Ascending aorta (tissue), 2 donors: ENCODE measurements around the gene PAPPA. TPM values are rescaled to one million over a fixed set of nuclear protein-coding genes. Genes with fewer than 3 reads are reported as not detected.

ENCODE experiments used
- DNase-seq, 2 donors: peaks; one replicate each; pipeline ENCODE4 v3.0.0-alpha.2; 2019; ENCODE audit warnings: low spot score in 2 of 2
- H3K27ac ChIP-seq, 2 donors: fragments of 200-600 bp; sonication (generic); one replicate each; pipeline ENCODE4 v1.5.1; 2016 to 2017; ENCODE audit warnings: mild to moderate bottlenecking in 1 of 2
- H3K27me3 ChIP-seq: fragments of 200-600 bp; sonication (generic); one replicate; pipeline ENCODE4 v1.5.1; 2017
- H3K36me3 ChIP-seq, 2 donors: fragments of 200-600 bp; sonication (generic); one replicate each; pipeline ENCODE4 v1.5.1; 2016
- H3K4me1 ChIP-seq, 2 donors: fragments of 200-600 bp; sonication (generic); one replicate each; pipeline ENCODE4 v1.5.1; 2016 to 2017; ENCODE audit warnings: mild to moderate bottlenecking in 1 of 2
- H3K4me3 ChIP-seq, 2 donors: fragments of 200-600 bp; sonication (generic); one replicate each; pipeline ENCODE4 v1.5.1; 2016 to 2017; ENCODE audit warnings: mild to moderate bottlenecking in 1 of 2
- H3K9me3 ChIP-seq, 2 donors: fragments of 200-600 bp; sonication (generic); one replicate each; pipeline ENCODE4 v1.5.1; 2016
- CTCF ChIP-seq, 3 experiments: fragments of 200-600 bp in 2 of 3; fragments of 450-650 bp in 1 of 3; sonication (generic) in 2 of 3; IDR thresholded peaks; one replicate each; pipeline ENCODE4 v1.5.1; 2016 to 2019; ENCODE audit warnings: antibody characterized with exemption in 3 of 3, mild to moderate bottlenecking in 1 of 3, moderate library complexity in 1 of 3
- intact Hi-C: fragments of 100-400 bp; cut with DNase I; formaldehyde crosslinking; loops from one replicate; pipeline ENCODE4 v1.15.1; 2023
- total RNA-seq: library from RNA; depleted of rRNA; stranded (reverse); fragments of >200 nt; gene quantifications from one replicate; pipeline ENCODE4 v1.1.0, GENCODE V29; 2016

Gene PAPPA
- total RNA-seq, 1 donor from 2014 or later: 6.0 TPM

- DNase-seq: no peak
- no peaks in the 10 kb centered on the region for H3K9me3 ChIP-seq
- peaks cover 0 to 12% of the 10 kb centered on the region in 2 donors for H3K36me3 ChIP-seq
- no peak overlapping the region for H3K4me3 ChIP-seq
- H3K4me1 ChIP-seq: no peaks in the 10 kb centered on the region
- no peak for TF ChIP-seq CTCF (IDR thresholded peaks at IDR 0.05)
- H3K27me3 ChIP-seq: no peaks in the 10 kb centered on the region
- intact Hi-C loops: no loop called here
- no peak overlapping the region for H3K27ac ChIP-seq
Observed at GRCh38 chr9:116383936-116384335, 230.3 kb downstream of the PAPPA start.

GRCh38 chr9:116387934-116388698 lies 234.5 kb downstream of the PAPPA start:
- no peak for TF ChIP-seq CTCF (IDR thresholded peaks at IDR 0.05)
- no peak for DNase-seq
- peaks cover 0 to 12% of the 10 kb centered on the region in 2 donors for H3K36me3 ChIP-seq
- H3K27me3 ChIP-seq: no peaks in the 10 kb centered on the region
- no peaks in the 10 kb centered on the region for H3K4me1 ChIP-seq
- intact Hi-C loops: no loop called here
- H3K9me3 ChIP-seq: no peaks in the 10 kb centered on the region
- no peak overlapping the region for H3K4me3 ChIP-seq
- H3K27ac ChIP-seq: no peak overlapping the region

- H3K4me1 ChIP-seq: no peaks in the 10 kb centered on the region
- no peak for DNase-seq
Observed at GRCh38 chr9:116389541-116390302, 236.1 kb downstream of the PAPPA start.

GRCh38 chr9:116390303-116391228 lies 237.0 kb downstream of the PAPPA start:
- peaks cover 0 to 14% of the 10 kb centered on the region in 2 donors for H3K36me3 ChIP-seq
- no peak for DNase-seq
- intact Hi-C loops: no loop called here
- H3K9me3 ChIP-seq: no peaks in the 10 kb centered on the region
- H3K27me3 ChIP-seq: no peaks in the 10 kb centered on the region
- no peak overlapping the region for H3K4me3 ChIP-seq
- H3K4me1 ChIP-seq: no peaks in the 10 kb centered on the region
- no peak for TF ChIP-seq CTCF (IDR thresholded peaks at IDR 0.05)
- H3K27ac ChIP-seq: no peak overlapping the region

More at GRCh38 chr9:116389541-116390302, 236.1 kb downstream of the PAPPA start:
- peaks cover 0 to 14% of the 10 kb centered on the region in 2 donors for H3K36me3 ChIP-seq
- intact Hi-C loops: no loop called here
- no peak for TF ChIP-seq CTCF (IDR thresholded peaks at IDR 0.05)
- H3K4me3 ChIP-seq: no peak overlapping the region
- no peaks in the 10 kb centered on the region for H3K27me3 ChIP-seq
- no peaks in the 10 kb centered on the region for H3K9me3 ChIP-seq
- H3K27ac ChIP-seq: no peak overlapping the region

GRCh38 chr9:116391306-116391900 lies 237.8 kb downstream of the PAPPA start:
- Histone ChIP-seq H3K27me3 (no peaks in the 10 kb centered on the region), H3K9me3 (no peaks in the 10 kb centered on the region), H3K4me1 (no peaks in the 10 kb centered on the region), H3K27ac (no peak overlapping the region), H3K4me3 (no peak overlapping the region), H3K36me3 (peaks cover 0 to 21% of the 10 kb centered on the region in 2 donors)
- intact Hi-C loops: no loop called here
- TF ChIP-seq CTCF (IDR thresholded peaks at IDR 0.05): no peak
- no peak for DNase-seq
